GM13976 (cell line): ENCODE data around the gene OSBPL6.

Experiments used
- DNase-seq: peaks from one replicate; pipeline ENCODE4 v3.0.0; 2012; ENCODE audit warnings: low spot score
- in situ Hi-C: fragments of 300-500 bp; cut with MboI; formaldehyde crosslinking; loops from one replicate; pipeline ENCODE4 v1.12.0; 2022; ENCODE audit warnings: low sequenced_read_pairs, mixed read lengths, inconsistent platforms; ENCODE audit not compliant: unreplicated experiment
- TF ChIP-seq, protein P1 (sequence below): IDR thresholded peaks from 2 replicates; pipeline ENCODE4 v1.5.1; 2012; ENCODE audit warnings: borderline replicate concordance, mild to moderate bottlenecking; ENCODE audit not compliant: insufficient read depth; ENCODE audit errors: extremely low read depth, missing control alignments, control extremely low read depth

The OSBPL6 gene

DNA sequence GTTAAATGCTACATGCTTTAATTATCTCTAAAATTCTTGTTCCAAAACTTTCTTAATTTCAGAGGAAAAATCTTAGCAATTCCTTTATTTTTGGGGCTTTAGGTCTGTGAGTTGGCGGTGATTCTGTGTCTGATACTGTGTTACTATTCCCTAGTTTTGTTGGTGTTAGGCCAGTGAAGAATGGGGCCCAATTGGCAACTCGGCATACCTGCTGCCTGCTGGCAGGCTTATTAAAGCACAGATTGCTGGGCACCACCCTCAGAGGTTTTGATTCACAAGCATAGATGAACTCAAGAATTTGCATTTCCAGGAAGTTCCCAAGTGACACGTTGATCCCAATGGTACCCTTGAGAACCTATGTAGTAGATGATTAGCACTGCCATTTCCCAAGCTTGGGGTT, 101.6 kb downstream of the OSBPL6 start:
- in situ Hi-C loops, result no loop called here
- no peak for DNase-seq
- TF ChIP-seq, protein P1, sequence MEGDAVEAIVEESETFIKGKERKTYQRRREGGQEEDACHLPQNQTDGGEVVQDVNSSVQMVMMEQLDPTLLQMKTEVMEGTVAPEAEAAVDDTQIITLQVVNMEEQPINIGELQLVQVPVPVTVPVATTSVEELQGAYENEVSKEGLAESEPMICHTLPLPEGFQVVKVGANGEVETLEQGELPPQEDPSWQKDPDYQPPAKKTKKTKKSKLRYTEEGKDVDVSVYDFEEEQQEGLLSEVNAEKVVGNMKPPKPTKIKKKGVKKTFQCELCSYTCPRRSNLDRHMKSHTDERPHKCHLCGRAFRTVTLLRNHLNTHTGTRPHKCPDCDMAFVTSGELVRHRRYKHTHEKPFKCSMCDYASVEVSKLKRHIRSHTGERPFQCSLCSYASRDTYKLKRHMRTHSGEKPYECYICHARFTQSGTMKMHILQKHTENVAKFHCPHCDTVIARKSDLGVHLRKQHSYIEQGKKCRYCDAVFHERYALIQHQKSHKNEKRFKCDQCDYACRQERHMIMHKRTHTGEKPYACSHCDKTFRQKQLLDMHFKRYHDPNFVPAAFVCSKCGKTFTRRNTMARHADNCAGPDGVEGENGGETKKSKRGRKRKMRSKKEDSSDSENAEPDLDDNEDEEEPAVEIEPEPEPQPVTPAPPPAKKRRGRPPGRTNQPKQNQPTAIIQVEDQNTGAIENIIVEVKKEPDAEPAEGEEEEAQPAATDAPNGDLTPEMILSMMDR, result no peak

DNA sequence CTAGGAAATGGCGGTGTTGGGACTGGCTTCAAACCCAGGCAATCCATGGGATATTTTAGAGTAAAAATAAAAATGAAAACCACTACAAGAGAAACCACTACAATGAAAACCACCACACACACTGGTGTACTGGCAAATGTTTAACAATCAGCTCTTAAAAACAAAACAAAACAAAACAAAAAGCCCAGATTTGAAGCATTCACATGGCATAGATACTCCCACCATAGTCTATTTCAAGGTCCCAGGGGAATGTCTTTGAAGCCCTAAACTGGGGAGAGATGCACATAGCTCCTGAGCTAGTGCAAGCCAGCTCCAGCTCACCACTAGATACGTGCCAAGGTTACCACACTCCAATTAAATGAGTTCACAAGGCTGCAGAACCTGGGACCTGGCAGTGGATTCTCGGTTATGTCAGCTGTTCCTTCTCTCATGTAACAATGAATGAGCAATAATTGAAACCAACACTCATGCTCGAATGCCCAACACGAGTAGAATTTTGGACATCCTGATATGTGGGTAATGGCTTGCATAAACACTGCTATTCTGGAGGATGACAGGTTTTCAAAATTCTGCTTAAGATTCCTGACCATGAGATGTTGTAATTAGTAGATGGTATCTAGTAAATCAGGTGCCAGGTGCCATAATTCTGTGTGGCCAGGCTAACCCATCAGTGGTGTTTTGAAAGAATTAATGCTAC, 102.2 kb downstream of the OSBPL6 start:
- TF ChIP-seq, protein P1, result no peak
- in situ Hi-C loops, result no loop called here
- DNase-seq, result no peak

DNA sequence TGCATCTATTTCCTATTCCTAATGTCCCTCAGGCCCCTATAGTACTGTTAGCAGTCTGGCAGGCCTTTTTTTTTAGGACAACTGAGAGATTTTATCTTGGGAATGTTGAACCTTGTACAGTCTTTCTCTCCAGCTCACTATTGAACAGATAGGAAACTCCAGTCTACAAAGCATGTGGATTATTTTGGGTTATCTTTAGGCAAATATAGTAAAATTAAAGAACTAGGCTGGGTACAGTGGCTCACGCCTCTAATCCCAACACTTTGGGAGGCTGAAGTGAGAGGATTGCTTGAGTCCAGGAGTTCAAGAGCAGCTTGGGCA, 102.7 kb downstream of the OSBPL6 start:
- TF ChIP-seq, protein P1, result no peak
- no peak for DNase-seq
- in situ Hi-C loops, result no loop called here

DNA sequence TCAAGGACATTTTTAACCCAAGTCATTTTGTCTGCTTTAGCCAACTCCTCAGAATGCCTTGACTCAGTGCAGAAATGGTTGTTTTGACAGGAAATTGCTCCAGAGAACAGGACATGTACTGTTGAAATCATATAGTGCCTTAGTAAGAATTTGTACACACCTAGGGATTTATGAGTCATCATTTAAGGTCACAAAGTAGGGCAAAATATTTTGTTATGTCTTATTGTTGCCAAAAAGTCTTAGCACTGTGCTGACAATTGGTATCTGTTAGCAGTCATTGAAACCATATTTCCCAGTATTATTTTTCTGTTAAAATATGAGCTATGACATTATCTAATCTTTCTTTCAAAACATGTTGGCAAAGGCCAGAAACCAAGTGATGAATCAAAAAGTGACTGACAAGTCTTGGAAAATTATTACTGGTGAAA, 104.5 kb downstream of the OSBPL6 start:
- in situ Hi-C loops, result no loop called here
- DNase-seq, result no peak
- TF ChIP-seq, protein P1, result no peak

DNA sequence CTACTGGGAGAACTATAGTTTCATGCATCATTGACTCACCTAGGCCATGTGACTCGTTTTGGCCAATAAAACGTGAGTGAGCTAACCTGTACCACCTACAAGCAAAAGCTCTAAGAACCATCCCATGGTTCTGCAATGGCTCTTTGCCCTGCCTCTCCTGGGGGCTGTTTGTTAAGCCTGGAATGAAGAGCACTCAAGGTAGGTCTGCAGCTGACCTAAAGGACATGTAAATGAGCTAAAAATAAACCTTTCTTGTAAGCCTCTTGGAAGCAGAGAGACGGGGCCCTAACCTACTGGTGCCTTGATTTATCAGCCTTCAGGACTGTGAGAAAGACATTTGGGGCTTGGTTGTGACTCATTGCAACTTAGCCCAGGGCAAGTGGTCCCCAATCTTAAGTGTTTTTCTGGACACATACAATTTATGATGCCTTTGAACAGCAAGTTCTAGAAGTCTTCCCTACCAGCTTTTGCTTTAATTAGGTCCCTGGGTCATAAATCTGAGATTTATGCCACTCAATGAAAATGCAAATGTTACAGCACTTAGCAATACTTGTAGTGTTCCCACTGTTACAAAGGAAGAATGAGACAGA, 107.4 kb downstream of the OSBPL6 start:
- DNase-seq, result no peak
- TF ChIP-seq, protein P1, result no peak
- in situ Hi-C loops, result no loop called here

DNA sequence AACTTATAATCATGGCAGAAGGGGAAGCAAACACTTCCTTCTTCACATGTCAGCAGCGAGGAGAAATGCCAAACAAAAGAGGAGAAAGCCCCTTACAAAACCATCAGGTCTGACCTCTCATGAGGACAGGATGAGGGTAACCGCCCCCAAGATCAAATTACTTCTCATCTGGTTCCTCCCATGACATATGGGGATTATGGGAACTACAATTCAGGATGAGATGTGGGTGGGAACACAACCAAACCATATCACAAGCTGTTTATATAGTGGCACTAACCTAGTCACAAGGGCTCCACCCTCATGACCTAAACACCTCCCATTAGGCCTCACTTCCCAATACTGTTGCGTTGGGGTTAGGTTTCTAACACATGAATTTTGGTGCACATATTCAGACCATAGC, 110.0 kb downstream of the OSBPL6 start:
- TF ChIP-seq, protein P1, result no peak
- in situ Hi-C loops, result no loop called here
- DNase-seq, result no peak
